CD4-positive, alpha-beta memory T cell (primary cell): ENCODE measurements around the gene SMYD3. TPM values are rescaled to one million over a fixed set of nuclear protein-coding genes. Genes with fewer than 3 reads are reported as not detected.
A peak's percentile ranks its signal among the peaks of the same experiment; 100 is the strongest.
"Not testable (repeated sequence)": the region's sequence is repeated elsewhere in the genome, so short reads cannot be mapped to it uniquely, and the experiment has no call there.

ENCODE experiments used
- CTCF ChIA-PET: fragments of 350-600 bp; sonication (Branson Sonifier 250); formaldehyde crosslinking; loops from one replicate; lab custom pipeline; 2021; ENCODE audit warnings: inconsistent platforms; ENCODE audit not compliant: partially characterized antibody; lab: Charles Lee
- POLR2A ChIA-PET: fragments of 350-600 bp; sonication (Branson Sonifier 250); formaldehyde crosslinking; loops from one replicate; lab custom pipeline; 2021; ENCODE audit not compliant: partially characterized antibody; lab: Charles Lee
- DNase-seq, 5 donors: peaks; one replicate each; pipeline versions ENCODE4 v3.0.0 to v3.0.0-alpha.2; 2020 to 2022; ENCODE audit warnings: mixed read lengths in 1 of 5
- H3K27ac ChIP-seq: one replicate; pipeline ENCODE4 v1.7.0; 2013; ENCODE audit warnings: low read depth, low read length
- H3K27me3 ChIP-seq: 2 replicates; pipeline ENCODE4 v1.7.0; 2013; ENCODE audit warnings: mild to moderate bottlenecking, low read length, moderate library complexity; ENCODE audit not compliant: insufficient read depth
- H3K36me3 ChIP-seq: 2 replicates; pipeline ENCODE4 v1.7.0; 2013; ENCODE audit warnings: mild to moderate bottlenecking, low read length, moderate library complexity; ENCODE audit not compliant: insufficient read depth
- H3K4me1 ChIP-seq: 2 replicates; pipeline ENCODE4 v1.7.0; 2013; ENCODE audit warnings: mild to moderate bottlenecking, low read length, moderate library complexity; ENCODE audit not compliant: insufficient read depth
- H3K4me3 ChIP-seq, 2 donors: one replicate each; pipeline ENCODE4 v1.7.0; 2013; ENCODE audit warnings: low read length in 2 of 2, mild to moderate bottlenecking in 1 of 2
- H3K9me3 ChIP-seq, 2 donors: one replicate each; pipeline ENCODE4 v1.7.0; 2013; ENCODE audit warnings: low read length in 2 of 2, control low read depth in 1 of 2; ENCODE audit not compliant: control insufficient read depth in 1 of 2
- H3K27ac Mint-ChIP-seq, 7 donors: one replicate each; pipeline ENCODE4 v1.8.0; 2020 to 2021; ENCODE audit warnings: mixed read lengths in 7 of 7, mild to moderate bottlenecking in 6 of 7, inconsistent platforms in 3 of 7, moderate library complexity in 3 of 7
- H3K27me3 Mint-ChIP-seq, 2 donors: one replicate each; pipeline ENCODE4 v1.8.0; 2020 to 2021; ENCODE audit warnings: mixed read lengths in 2 of 2
- H3K36me3 Mint-ChIP-seq, 2 donors: one replicate each; pipeline ENCODE4 v1.8.0; 2020 to 2021; ENCODE audit warnings: mixed read lengths in 2 of 2, inconsistent platforms in 1 of 2, mild to moderate bottlenecking in 1 of 2
- H3K4me1 Mint-ChIP-seq, 4 donors: one replicate each; pipeline ENCODE4 v1.8.0; 2020 to 2021; ENCODE audit warnings: mixed read lengths in 4 of 4, mild to moderate bottlenecking in 1 of 4
- H3K4me3 Mint-ChIP-seq, 8 donors: one replicate each; pipeline ENCODE4 v1.8.0; 2020 to 2021; ENCODE audit warnings: mixed read lengths in 8 of 8, mild to moderate bottlenecking in 7 of 8, moderate library complexity in 6 of 8, inconsistent platforms in 3 of 8
- H3K9me3 Mint-ChIP-seq, 8 donors: one replicate each; pipeline ENCODE4 v1.8.0; 2020 to 2021; ENCODE audit warnings: mixed read lengths in 8 of 8, mild to moderate bottlenecking in 5 of 8, inconsistent platforms in 3 of 8, moderate library complexity in 1 of 8
- intact Hi-C: fragments of 100-400 bp; cut with micrococcal nuclease; formaldehyde crosslinking; loops from one replicate; pipeline ENCODE4 v1.15.1; 2023
- polyA plus RNA-seq, 2 donors: library from polyadenylated mRNA; unstranded; fragments of 300-500 nt; fragmentation: Illumina TruSeq; gene quantifications; one replicate each; pipeline ENCODE4 v1.2.3, GENCODE V29; 2021
- total RNA-seq, 2 experiments: library from RNA; stranded (reverse); gene quantifications; one replicate each; pipeline ENCODE4 v1.2.3, GENCODE V29; 2021

The SMYD3 gene
- total and polyA plus RNA-seq, 4 experiments from 2014 or later: 19.5 to 28.9 (median 22.9) TPM

GRCh38 chr1:246329292-246329691, 177.8 kb downstream of the SMYD3 start:
- H3K4me1 Mint-ChIP-seq: peaks cover 6 to 12% (median 8%) of the 10 kb centered on the region in 4 donors
- intact Hi-C loops, H3K27ac Mint-ChIP-seq, H3K27me3 ChIP-seq, H3K36me3 ChIP-seq, POLR2A ChIA-PET, H3K27me3 Mint-ChIP-seq, H3K27ac ChIP-seq, DNase-seq, H3K4me3 ChIP-seq, H3K4me3 Mint-ChIP-seq, CTCF ChIA-PET, H3K4me1 ChIP-seq, H3K9me3 ChIP-seq: not testable (repeated sequence)
- H3K9me3 Mint-ChIP-seq: peaks cover 0 to 25% (median 8%) of the 10 kb centered on the region in 8 donors
- peaks cover 61 to 64% of the 10 kb centered on the region in 2 donors for H3K36me3 Mint-ChIP-seq

GRCh38 chr1:246324711-246325110, 182.4 kb downstream of the SMYD3 start:
- Histone ChIP-seq H3K27me3 (no peaks in the 10 kb centered on the region), H3K4me1 (peaks cover under 1% of the 10 kb centered on the region), H3K36me3 (no peaks in the 10 kb centered on the region), H3K27ac (no peak overlapping the region), H3K9me3 (no peaks in the 10 kb centered on the region), H3K4me3 (no peak overlapping the region)
- Mint-ChIP-seq H3K36me3 (peaks cover 25 to 32% of the 10 kb centered on the region in 2 donors), H3K27ac (no peak overlapping the region), H3K4me3 (no peak overlapping the region), H3K9me3 (peaks cover 0 to 7% (median 2%) of the 10 kb centered on the region in 8 donors), H3K27me3 (no peaks in the 10 kb centered on the region), H3K4me1 (peaks cover under 1 to 2% (median 1%) of the 10 kb centered on the region in 4 donors)
- intact Hi-C loops: no loop called here
- CTCF ChIA-PET: no interaction called here
- POLR2A ChIA-PET: no interaction called here
- DNase-seq: no peak

- H3K27ac ChIP-seq, DNase-seq, intact Hi-C loops, H3K4me1 ChIP-seq, H3K27me3 Mint-ChIP-seq, H3K36me3 ChIP-seq, H3K4me1 Mint-ChIP-seq, POLR2A ChIA-PET, H3K4me3 ChIP-seq, CTCF ChIA-PET, H3K27ac Mint-ChIP-seq, H3K9me3 Mint-ChIP-seq, H3K27me3 ChIP-seq, H3K9me3 ChIP-seq: not testable (repeated sequence)
- Mint-ChIP-seq H3K4me3 (peak overlapping the region in 1 of 8 donors; percentile 61), H3K36me3 (peaks cover 23 to 33% of the 10 kb centered on the region in 2 donors)
Observed at GRCh38 chr1:246324033-246324432, 183.0 kb downstream of the SMYD3 start.

GRCh38 chr1:246320286-246320685, 186.8 kb downstream of the SMYD3 start:
- Histone ChIP-seq H3K4me3 (no peak overlapping the region), H3K27ac (no peak overlapping the region), H3K27me3 (no peaks in the 10 kb centered on the region), H3K36me3 (no peaks in the 10 kb centered on the region), H3K9me3 (no peaks in the 10 kb centered on the region), H3K4me1 (no peaks in the 10 kb centered on the region)
- intact Hi-C loops: no loop called here
- Mint-ChIP-seq H3K27ac (no peak overlapping the region), H3K9me3 (no peaks in the 10 kb centered on the region), H3K36me3 (peaks cover 8 to 28% of the 10 kb centered on the region in 2 donors), H3K4me1 (peaks cover 0 to 3% (median 0%) of the 10 kb centered on the region in 4 donors), H3K4me3 (no peak overlapping the region), H3K27me3 (no peaks in the 10 kb centered on the region)
- no peak for DNase-seq
- POLR2A ChIA-PET: no interaction called here
- CTCF ChIA-PET: no interaction called here

- H3K27me3 Mint-ChIP-seq: no peaks in the 10 kb centered on the region
- peaks cover 0 to 3% (median 0%) of the 10 kb centered on the region in 4 donors for H3K4me1 Mint-ChIP-seq
- no peaks in the 10 kb centered on the region for H3K9me3 Mint-ChIP-seq
- ChIA-PET CTCF (no interaction called here), POLR2A (no interaction called here)
- Histone ChIP-seq H3K27ac (no peak overlapping the region), H3K9me3 (no peaks in the 10 kb centered on the region), H3K4me3 (no peak overlapping the region), H3K4me1 (no peaks in the 10 kb centered on the region), H3K27me3 (no peaks in the 10 kb centered on the region), H3K36me3 (no peaks in the 10 kb centered on the region)
- intact Hi-C loops: no loop called here
- DNase-seq: no peak
- H3K4me3 Mint-ChIP-seq: no peak overlapping the region
- no peak overlapping the region for H3K27ac Mint-ChIP-seq
- H3K36me3 Mint-ChIP-seq: peaks cover 7 to 31% of the 10 kb centered on the region in 2 donors
Observed at GRCh38 chr1:246319083-246319714, 187.9 kb downstream of the SMYD3 start.

- no peaks in the 10 kb centered on the region for H3K27me3 ChIP-seq
- Mint-ChIP-seq H3K4me3 (no peak overlapping the region), H3K27ac (no peak overlapping the region), H3K9me3 (no peaks in the 10 kb centered on the region), H3K27me3 (no peaks in the 10 kb centered on the region), H3K4me1 (peaks cover 0 to 3% (median 0%) of the 10 kb centered on the region in 4 donors), H3K36me3 (peaks cover 7 to 31% of the 10 kb centered on the region in 2 donors)
- no peak for DNase-seq
- H3K36me3 ChIP-seq: no peaks in the 10 kb centered on the region
- H3K9me3 ChIP-seq: no peaks in the 10 kb centered on the region
- no peaks in the 10 kb centered on the region for H3K4me1 ChIP-seq
- no peak overlapping the region for H3K27ac ChIP-seq
- ChIA-PET CTCF (no interaction called here), POLR2A (no interaction called here)
- H3K4me3 ChIP-seq: no peak overlapping the region
- intact Hi-C loops: no loop called here
Observed at GRCh38 chr1:246318622-246319021, 188.5 kb downstream of the SMYD3 start.

GRCh38 chr1:246318036-246318359, 189.1 kb downstream of the SMYD3 start:
- Histone ChIP-seq H3K27ac (no peak overlapping the region), H3K9me3 (no peaks in the 10 kb centered on the region), H3K27me3 (no peaks in the 10 kb centered on the region), H3K4me1 (no peaks in the 10 kb centered on the region), H3K4me3 (no peak overlapping the region), H3K36me3 (no peaks in the 10 kb centered on the region)
- Mint-ChIP-seq H3K27ac (no peak overlapping the region), H3K4me1 (peaks cover 0 to 3% (median 0%) of the 10 kb centered on the region in 4 donors), H3K9me3 (no peaks in the 10 kb centered on the region), H3K4me3 (no peak overlapping the region), H3K27me3 (no peaks in the 10 kb centered on the region), H3K36me3 (peaks cover 7 to 32% of the 10 kb centered on the region in 2 donors)
- ChIA-PET POLR2A (no interaction called here), CTCF (no interaction called here)
- DNase-seq: no peak
- intact Hi-C loops: no loop called here
